ENCODE data around the gene PSMG3. TPM values are rescaled to one million over a fixed set of nuclear protein-coding genes. Genes with fewer than 3 reads are reported as not detected.

The PSMG3 gene
- total and polyA plus RNA-seq, 2 donors (not counting 3 experiments of a cell fraction or from before 2014, with no cell fraction given) = 25.5 to 49.7 TPM

DNA sequence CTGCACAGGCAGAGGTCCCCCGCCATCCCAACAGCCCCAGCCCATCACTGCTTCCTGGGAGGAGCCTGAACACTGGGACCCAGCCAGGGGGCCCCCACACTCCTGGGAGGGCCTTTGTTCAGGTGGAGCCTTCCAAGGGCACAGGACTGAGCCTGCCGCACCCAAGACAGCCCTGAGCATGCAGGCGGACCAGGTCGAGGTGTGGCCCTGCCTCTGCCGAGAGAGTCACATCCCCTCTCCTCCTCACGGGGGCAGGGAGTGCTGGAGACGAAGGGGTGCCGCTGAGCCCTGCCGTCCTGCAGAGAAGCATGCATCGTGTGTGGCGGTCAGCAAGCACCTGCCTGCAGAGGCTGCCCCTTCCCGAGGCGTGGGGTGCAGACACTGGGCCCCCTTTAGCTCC is 46.6 kb downstream of the PSMG3 start:
- Histone ChIP-seq H3K27ac (ENCODE audit: insufficient read depth, low read depth, low read length) (no peak overlapping the region), H3K79me2 (ENCODE audit: control insufficient read depth, insufficient read depth, low read length) (no peaks in the 10 kb centered on the region), H3K27me3 (ENCODE audit: control insufficient read depth in 2 of 2, insufficient read depth in 2 of 2, low read length in 2 of 2) (peaks cover 7 to 11% of the 10 kb centered on the region in 2 experiments), H3K9me3 (replicated peaks; ENCODE audit: control insufficient read depth, insufficient read depth, low read length) (no peaks in the 10 kb centered on the region), H3K4me1 (ENCODE audit: control insufficient read depth, extremely low read depth, insufficient read depth, low read length) (peaks cover 9% of the 10 kb centered on the region), H2AFZ (ENCODE audit: low read depth, low read length) (no peak overlapping the region), H3K9me1 (replicated peaks; ENCODE audit: control insufficient read depth, extremely low read depth, insufficient read depth, low read length) (no peaks in the 10 kb centered on the region), H4K20me1 (replicated peaks; ENCODE audit: control insufficient read depth, extremely low read depth, insufficient read depth, low read length) (no peaks in the 10 kb centered on the region), H3K36me3 (ENCODE audit: control insufficient read depth in 2 of 2, extremely low read depth in 1 of 2, insufficient read depth in 2 of 2, low read length in 2 of 2) (no peaks in the 10 kb centered on the region), H3K4me3 (replicated peaks in 1 of 3; ENCODE audit: insufficient read depth in 1 of 3, low read depth in 1 of 3, low read length in 3 of 3) (no peak overlapping the region), H3K4me2 (ENCODE audit: insufficient read depth, low read length) (no peak overlapping the region), H3K9ac (replicated peaks; ENCODE audit: extremely low read depth, insufficient read depth, low read length) (no peak overlapping the region)
- dilution Hi-C loops (cut with MboI; ENCODE audit: extremely low pct_ligation_motif_present, low sequenced_read_pairs) (no loop called here), intact Hi-C loops (cut with micrococcal nuclease) (no loop called here)
- no peak for DNase-seq (ENCODE audit: low read depth, low spot score)
- TF ChIP-seq GATA2 (IDR thresholded peaks at IDR 0.05; ENCODE audit: insufficient read depth, insufficient read length, low read depth, low read length) (no peak), JUN (IDR thresholded peaks at IDR 0.05; ENCODE audit: borderline replicate concordance, insufficient read depth, insufficient read length, low read depth) (no peak), POLR2AphosphoS5 (IDR thresholded peaks at IDR 0.05; ENCODE audit: insufficient read depth, low read depth, low read length) (no peak), EZH2 (IDR thresholded peaks at IDR 0.05; ENCODE audit: borderline replicate concordance, low read depth, low read length, severe bottlenecking) (no peak), FOS (IDR thresholded peaks at IDR 0.05; ENCODE audit: borderline replicate concordance, insufficient read depth, low read length) (no peak), MYC (IDR thresholded peaks at IDR 0.05; ENCODE audit: low read depth, low read length) (no peak), POLR2A (IDR thresholded peaks at IDR 0.05; ENCODE audit: low read depth, low read length) (no peak)
- TF ChIP-seq, protein P1, sequence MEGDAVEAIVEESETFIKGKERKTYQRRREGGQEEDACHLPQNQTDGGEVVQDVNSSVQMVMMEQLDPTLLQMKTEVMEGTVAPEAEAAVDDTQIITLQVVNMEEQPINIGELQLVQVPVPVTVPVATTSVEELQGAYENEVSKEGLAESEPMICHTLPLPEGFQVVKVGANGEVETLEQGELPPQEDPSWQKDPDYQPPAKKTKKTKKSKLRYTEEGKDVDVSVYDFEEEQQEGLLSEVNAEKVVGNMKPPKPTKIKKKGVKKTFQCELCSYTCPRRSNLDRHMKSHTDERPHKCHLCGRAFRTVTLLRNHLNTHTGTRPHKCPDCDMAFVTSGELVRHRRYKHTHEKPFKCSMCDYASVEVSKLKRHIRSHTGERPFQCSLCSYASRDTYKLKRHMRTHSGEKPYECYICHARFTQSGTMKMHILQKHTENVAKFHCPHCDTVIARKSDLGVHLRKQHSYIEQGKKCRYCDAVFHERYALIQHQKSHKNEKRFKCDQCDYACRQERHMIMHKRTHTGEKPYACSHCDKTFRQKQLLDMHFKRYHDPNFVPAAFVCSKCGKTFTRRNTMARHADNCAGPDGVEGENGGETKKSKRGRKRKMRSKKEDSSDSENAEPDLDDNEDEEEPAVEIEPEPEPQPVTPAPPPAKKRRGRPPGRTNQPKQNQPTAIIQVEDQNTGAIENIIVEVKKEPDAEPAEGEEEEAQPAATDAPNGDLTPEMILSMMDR (IDR thresholded peaks at IDR 0.05; ENCODE audit: extremely low read depth in 1 of 2, insufficient read depth in 1 of 2, low read depth in 1 of 2, low read length in 2 of 2) = no peak
- TF ChIP-seq, protein P2, sequence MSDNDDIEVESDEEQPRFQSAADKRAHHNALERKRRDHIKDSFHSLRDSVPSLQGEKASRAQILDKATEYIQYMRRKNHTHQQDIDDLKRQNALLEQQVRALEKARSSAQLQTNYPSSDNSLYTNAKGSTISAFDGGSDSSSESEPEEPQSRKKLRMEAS (IDR thresholded peaks at IDR 0.05; ENCODE audit: insufficient read depth, insufficient read length) = no peak
- ChIA-PET POLR2A (no interaction called here), CTCF (no interaction called here)
- FAIRE-seq = no peak
- BruUV-seq (replicated peaks) = no TSS peak
